HG02623 (cell line): Measurements from ENCODE around the gene C6orf89.
"Not testable (repeated sequence)": the region's sequence is repeated elsewhere in the genome, so short reads cannot be mapped to it uniquely, and the experiment has no call there.

Experiments used
- ATAC-seq: cut with Tn5 transposase; IDR thresholded peaks from one replicate; pipeline ENCODE4 v1.9.1; 2021; ENCODE audit warnings: moderate library complexity; ENCODE audit not compliant: unreplicated experiment

Gene C6orf89

DNA sequence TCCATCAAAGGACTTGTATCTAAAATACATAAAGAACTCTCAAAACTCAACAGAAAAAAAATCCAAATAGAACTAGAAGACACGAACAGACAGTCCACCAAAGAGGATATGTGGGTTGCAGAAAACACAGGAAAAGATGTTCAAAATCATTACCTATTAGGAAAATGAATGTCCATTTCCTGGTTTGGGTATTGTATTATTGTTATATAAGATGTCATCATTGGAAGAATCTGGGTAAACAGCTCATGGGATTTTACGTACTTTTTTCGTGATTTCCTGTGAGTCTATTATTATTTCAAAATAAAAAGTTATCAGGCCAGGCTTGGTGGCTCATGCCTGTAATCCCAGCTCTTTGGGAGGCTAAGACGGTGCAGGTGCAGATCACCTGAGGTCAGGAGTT, 59.5 kb downstream of the C6orf89 start:
- ATAC-seq = no peak

GRCh38 chr6:36946526-36946925, 60.8 kb downstream of the C6orf89 start:
- no peak for ATAC-seq

DNA sequence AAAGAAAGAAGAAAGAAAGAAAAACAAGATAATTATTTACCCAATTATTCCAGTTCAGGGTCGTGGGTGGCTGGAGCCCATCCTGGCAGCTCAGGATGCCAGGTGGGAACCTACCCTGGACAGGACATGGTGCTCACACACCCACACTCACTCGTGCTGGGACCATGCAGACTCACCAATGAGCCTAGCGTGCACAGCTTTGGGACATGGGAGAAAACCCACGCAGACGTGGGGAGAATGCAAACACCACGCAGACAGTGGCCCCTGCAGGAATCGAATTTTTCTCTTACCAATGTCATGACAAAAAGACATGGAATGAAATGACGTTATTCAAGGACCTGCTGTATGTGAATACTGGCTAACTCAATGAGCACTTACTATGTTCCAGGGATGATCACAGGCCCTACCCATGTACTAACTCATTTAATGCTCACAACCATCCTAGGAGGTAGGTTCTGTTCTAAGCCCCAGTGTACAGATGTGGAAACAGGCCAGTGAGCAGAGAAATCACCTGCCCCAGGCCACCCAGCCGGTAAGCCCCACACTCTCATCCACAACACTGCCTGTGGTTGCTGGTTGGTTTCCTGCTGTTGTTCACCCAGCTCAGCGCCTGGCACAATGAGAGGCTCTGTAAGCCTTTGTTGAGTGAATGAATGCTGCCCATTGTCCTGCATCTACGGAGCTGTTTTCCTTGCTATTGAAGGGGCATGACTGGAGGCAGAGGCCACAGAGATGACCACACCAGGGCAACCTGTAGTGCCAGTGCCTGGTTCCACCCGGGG, 62.0 kb downstream of the C6orf89 start:
- no peak for ATAC-seq

GRCh38 chr6:36949076-36949475, 63.3 kb downstream of the C6orf89 start:
- not testable (repeated sequence) for ATAC-seq

- ATAC-seq = no peak
These were observed 63.9 kb downstream of the C6orf89 start for GRCh38 chr6:36949636-36950035.

DNA sequence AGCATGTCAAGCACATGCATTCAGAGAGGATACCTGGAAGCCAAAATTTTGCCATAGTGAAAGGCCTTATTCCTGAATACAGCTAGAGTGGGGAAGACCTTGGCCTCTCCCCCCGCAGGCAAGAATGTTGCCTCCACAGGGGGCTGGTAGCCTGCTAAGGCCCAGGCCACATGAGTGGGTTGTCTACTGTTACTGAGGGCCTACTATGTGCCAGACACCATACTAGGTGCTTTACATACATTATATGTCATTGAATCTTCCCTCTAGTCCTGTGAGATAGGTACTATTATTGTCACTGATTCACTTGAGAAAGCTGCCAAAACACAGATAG, 68.1 kb downstream of the C6orf89 start:
- ATAC-seq = no peak

DNA sequence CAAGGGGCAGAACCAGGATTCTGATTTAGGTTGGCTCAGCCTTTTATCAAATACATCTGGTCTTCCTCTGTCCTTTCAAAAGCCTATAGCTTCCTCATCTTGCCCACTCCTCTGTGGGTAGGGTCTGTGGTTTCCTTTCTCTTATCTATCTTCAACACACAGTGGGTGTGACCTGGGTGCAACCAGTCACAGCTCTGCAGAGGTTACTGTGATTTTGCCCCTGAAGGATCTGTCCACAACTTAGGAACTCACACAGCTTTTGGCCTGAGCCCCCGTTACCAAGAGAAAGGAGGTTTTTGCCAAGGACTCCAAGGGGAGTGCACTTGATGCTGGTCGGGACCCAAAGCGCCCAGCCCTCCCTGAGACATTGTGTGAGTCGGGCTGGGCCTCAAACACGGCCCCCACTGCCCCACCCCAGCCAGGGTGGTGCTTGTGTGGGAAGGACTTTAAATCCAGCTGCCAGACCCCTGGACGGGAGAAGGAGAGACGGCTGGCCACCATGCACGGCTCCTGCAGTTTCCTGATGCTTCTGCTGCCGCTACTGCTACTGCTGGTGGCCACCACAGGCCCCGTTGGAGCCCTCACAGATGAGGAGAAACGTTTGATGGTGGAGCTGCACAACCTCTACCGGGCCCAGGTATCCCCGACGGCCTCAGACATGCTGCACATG, 68.6 kb downstream of the C6orf89 start, which contains the start of gene PI16:
PI16 (plus strand) TSS at position 477 of the 670 bp plus-strand sequence; CDS start at position 500, 23 bp downstream.
- no peak for ATAC-seq

DNA sequence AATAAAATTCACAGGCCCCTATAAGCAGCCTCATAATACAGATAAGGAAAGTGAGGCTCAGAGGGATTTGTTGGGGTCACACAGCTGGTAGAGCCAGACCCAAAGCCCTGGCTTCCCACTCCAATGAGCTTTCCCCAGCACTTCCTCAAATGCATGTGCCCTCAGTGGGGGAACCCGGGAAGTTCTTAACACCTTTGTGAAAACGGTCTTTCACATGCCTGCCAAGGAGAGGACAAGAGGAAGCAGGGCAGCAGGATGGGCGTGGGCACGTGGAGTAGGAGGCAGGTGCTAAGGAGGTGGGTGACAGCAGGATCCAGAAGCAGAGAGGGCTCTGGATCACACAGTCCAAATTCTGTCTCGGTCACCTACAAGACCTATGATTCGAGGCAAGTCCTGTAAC, 69.4 kb downstream of the C6orf89 start:
- ATAC-seq = no peak

DNA sequence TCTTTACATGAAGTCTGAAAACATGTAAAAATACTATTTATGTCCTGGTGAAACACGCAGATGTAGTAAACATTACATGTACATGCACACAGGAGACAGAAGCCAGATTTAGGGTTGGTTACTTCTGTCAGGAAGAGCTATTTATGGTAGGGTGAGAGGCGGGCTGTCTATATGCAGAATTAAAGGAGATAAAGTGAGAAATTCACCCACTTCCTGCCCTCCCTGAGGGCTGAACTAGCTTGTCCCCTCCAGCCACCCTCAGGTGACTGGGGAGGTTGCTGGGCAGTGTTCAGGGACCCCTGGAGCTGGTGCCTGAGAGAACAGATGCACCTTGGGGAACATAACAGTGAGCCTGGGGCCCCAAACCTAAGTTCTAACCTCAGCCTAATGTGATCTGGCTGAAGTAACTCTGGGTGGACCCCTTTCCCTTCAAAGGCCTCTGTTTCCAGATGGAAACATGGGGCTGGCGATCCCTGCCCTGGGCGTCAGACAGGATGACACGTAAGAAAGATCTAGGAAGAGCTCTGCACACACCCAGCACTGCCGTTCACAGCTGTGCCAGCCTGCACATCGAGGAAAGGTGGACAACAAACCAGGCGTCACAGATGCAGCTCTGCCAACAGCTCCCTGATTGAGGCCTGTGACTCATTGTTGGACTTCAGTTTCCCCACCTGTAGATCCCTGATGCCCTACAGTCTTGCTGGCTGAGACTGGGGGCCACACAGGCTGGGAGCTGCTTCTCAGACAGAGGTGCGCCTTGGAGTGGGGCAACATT, 70.1 kb downstream of the C6orf89 start:
- no peak for ATAC-seq

DNA sequence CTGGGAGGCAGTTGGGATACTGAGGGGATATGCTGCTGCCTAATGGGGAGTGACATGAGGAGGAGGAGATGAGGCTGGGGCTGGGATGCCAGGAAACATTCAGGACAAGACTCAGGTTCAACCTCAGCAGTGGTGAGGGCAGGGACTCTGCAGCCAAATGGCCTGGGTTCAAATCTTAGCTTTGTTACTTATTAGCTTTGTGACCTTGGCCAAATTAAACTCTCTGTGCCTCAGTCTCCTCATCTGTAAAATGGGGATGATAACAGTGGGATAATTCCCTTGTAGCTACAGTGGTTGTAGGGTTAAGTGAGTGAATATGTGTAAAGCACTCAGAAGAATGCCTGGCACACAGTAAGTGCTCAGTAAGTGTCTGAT, 70.7 kb downstream of the C6orf89 start:
- no peak for ATAC-seq

DNA sequence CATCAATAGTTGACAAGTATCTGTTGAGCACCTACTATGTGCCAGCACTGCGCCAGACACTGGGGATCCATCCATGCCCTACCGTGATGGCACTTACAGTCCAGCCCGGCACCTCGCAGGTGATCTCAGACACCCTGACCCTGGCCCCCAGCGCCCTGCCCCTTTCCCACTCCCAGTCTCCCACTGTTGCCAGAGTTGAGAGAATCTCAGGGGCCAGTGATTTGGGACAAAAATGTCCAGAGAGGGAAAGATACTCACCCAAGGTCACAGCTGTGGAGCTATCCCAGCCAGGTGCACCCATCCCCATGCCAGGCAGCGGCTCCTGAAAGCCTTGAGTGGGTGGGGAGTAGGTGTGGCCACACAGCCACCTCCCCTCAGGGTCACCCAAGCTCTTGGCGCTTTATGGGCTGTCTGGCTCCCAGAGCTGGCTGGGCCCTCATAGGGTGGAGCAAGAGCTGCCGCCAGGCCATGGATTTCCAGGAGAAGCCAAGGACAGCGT, 72.1 kb downstream of the C6orf89 start:
- ATAC-seq = no peak

DNA sequence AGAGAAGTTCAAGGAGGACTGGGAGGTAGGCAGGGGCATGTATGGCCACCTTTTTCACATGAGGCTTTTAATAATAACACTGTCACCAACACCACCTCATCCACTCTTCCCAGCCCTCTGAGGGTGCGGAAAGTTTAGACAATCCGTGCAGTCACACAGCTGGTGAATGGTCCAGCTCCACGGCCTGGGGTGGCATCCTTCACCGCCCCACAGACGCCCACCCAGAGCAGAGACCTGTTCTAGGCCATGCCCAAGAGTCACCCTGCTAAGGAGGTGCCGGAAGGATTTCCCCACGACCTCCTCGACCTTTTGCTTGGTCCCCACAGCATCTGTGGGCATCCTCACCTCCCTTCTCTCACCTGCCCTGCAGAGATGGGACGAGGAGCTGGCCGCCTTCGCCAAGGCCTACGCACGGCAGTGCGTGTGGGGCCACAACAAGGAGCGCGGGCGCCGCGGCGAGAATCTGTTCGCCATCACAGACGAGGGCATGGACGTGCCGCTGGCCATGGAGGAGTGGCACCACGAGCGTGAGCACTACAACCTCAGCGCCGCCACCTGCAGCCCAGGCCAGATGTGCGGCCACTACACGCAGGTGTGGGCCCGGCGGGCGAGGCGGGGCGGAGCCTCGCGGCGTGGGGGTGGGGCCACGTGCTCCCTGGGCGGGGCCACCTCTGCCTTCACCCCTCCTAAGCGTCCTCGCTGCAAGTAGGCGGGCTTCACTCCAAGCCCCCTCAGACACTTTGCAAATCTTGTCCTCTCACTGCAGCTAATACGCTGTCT, 73.2 kb downstream of the C6orf89 start:
- no peak for ATAC-seq

DNA sequence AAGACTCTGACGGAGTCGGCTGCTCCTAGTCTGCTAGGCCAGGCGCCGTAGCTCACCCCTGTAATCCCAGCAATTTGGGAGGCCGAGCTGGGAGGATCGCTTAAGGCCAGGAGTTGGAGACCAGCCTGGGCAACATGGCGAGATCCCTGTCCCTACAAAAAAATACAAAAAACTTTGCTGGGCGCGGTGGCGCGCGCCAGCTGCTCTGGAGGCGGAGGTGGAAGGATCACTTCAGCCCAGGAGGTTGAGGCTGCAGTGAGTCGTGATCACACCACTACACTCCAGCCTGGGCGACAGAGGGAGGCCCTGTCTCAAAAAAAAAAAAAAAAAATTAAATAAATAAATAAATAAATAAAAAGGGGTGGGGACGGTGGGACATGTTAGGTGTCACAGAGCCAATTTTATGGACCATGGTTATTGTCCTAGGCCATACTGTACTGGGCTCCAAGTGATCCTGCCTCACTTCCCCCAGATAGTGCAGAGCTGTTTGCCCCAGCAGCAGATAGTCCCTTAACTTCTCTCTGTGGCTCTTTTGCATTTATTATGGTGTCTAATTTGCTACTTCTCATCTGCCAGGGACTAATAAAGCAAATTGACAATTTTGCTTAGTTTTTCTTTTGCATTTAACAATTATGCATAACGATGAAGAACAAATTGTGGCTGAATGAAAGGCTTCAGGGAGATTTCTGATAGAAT, 74.0 kb downstream of the C6orf89 start:
- ATAC-seq = no peak

GRCh38 chr6:36961441-36962435, 76.0 kb downstream of the C6orf89 start:
- no peak for ATAC-seq

GRCh38 chr6:36962874-36963273, 77.1 kb downstream of the C6orf89 start:
- no peak for ATAC-seq

- ATAC-seq = no peak
These were observed 77.9 kb downstream of the C6orf89 start for GRCh38 chr6:36963451-36964290.

DNA sequence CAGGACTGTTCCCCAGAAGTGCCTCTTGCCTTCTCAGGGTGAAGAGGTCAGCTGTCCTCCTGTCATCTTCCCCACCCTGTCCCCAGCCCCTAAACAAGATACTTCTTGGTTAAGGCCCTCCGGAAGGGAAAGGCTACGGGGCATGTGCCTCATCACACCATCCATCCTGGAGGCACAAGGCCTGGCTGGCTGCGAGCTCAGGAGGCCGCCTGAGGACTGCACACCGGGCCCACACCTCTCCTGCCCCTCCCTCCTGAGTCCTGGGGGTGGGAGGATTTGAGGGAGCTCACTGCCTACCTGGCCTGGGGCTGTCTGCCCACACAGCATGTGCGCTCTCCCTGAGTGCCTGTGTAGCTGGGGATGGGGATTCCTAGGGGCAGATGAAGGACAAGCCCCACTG, 78.6 kb downstream of the C6orf89 start:
- ATAC-seq = no peak

- no peak for ATAC-seq
These were observed 79.2 kb downstream of the C6orf89 start for GRCh38 chr6:36964908-36965307.
